ENCODE data around the gene CDH23.
"Not testable (repeated sequence)": the region's sequence is repeated elsewhere in the genome, so short reads cannot be mapped to it uniquely, and the experiment has no call there.

CDH23 gene

GRCh38 chr10:71848325-71849275 is 451.9 kb downstream of the CDH23 start:
- in situ Hi-C loops (cut with HindIII; ENCODE audit: low sequenced_read_pairs) = loop anchor here (5.0 kb wide), 1 partner anchor 89 kb away; no protein-coding TSS in a partner anchor

GRCh38 chr10:71849461-71849908 is 452.8 kb downstream of the CDH23 start:
- in situ Hi-C loops (cut with HindIII; ENCODE audit: low sequenced_read_pairs) = loop anchor here (5.0 kb wide), 1 partner anchor 88 kb away; no protein-coding TSS in a partner anchor

GRCh38 chr10:71850021-71850742 is 453.5 kb downstream of the CDH23 start:
- in situ Hi-C loops (cut with HindIII; ENCODE audit: low sequenced_read_pairs) = no loop called here

- in situ Hi-C loops (cut with HindIII; ENCODE audit: low sequenced_read_pairs) = no loop called here
Observed at GRCh38 chr10:71850743-71851464, 454.2 kb downstream of the CDH23 start, which contains the start of gene PSAP. Gene PSAP (minus strand): TSS chr10:71851251. CDS start chr10:71851221, 30 bp downstream.

DNA sequence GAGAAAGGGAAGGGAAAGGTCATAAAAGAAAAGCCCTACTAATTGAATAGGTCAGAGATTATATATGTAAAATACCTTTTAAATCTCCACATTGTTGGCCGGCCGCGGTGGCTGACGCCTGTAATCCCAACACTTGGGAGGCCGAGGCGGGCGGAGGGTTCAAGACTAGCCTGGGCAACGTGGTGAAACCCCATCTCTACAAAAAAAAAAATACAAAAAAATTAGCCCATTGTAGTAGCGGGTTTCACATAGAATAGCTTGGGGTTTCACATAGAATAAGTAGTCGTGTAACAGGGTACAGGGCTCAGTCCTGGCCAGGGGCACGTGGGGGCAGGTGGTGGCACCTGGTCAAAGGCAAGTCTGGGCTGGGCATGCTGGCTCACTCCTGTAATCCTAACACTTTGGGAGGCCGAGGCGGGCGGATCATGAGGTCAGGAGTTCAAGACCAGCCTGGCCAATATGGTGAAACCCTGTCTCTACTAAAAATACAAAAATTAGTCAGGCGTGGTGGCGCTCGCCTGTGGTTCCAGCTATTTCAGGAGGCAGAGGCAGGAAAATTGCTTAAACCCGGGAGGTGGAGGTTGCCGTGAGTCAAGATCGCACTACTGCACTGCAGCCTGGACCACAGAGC is 454.9 kb downstream of the CDH23 start:
- in situ Hi-C loops (cut with HindIII; ENCODE audit: low sequenced_read_pairs) = not testable (repeated sequence)

DNA sequence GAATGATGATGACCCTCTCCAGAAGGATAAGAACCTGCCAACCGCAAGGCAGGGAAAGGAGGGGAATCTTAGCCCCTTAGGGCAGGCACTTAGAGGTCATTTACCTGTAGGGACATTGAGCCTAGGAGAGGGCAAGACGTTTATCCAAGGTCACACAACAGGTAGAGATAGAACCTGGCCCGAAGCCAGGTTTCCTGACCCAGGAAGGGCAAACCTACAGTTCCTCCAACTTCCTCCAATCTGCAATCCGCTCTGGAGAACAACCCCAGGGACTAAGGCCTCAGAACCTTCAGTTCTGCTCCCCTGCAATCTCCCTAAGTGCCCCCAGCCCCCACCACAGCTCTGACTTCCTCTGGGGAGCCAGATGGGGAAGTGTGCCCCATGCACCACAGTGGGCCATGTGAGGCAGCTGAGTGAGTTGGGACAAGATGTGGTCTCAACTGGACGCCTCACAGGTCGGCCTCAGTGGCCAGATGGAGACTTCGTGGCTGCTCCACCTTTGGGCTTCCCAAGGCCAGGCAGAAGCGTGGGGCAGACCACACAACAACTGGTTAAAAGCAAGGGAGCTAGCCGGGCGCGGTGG is 455.7 kb downstream of the CDH23 start:
- in situ Hi-C loops (cut with HindIII; ENCODE audit: low sequenced_read_pairs) = no loop called here

DNA sequence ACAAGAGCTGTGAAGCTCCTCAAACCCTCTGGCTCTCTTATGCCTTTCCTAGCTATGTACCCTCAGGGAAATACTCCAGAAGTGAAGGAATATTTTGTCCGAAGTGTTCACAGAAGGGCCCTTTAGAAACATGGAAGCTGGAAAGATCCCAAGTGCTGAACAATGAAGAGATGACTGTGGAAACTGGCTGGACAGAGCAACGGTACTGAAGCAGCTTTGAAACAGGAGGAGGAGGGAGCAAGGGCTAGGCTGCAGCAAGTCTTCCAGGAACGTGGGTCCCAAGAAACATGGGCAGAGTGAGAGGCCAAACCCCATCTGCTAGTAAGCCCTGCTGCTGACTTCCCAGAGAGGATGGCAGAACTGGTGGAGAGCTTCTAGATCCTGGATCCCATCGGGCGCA is 457.3 kb downstream of the CDH23 start:
- in situ Hi-C loops (cut with HindIII; ENCODE audit: low sequenced_read_pairs) = no loop called here

DNA sequence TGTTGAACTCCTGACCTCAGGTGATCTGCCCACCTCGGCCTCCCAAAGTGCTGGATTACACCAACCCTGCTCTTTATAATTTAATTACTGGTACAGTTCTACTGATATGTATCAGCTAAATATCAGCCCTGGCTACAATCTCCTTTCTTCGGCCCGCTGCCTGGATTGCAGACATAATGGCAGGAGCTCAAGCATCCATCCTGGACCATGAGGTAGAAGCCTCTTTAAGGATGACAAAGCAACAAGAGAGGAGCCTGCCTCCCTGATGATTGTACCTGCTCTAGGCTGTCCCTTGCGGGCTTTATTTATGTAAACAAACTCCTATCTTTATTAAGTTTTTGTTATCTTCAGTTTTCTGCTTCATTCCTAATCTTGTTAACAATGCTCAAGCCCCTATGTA is 459.9 kb downstream of the CDH23 start:
- in situ Hi-C loops (cut with HindIII; ENCODE audit: low sequenced_read_pairs) = no loop called here

DNA sequence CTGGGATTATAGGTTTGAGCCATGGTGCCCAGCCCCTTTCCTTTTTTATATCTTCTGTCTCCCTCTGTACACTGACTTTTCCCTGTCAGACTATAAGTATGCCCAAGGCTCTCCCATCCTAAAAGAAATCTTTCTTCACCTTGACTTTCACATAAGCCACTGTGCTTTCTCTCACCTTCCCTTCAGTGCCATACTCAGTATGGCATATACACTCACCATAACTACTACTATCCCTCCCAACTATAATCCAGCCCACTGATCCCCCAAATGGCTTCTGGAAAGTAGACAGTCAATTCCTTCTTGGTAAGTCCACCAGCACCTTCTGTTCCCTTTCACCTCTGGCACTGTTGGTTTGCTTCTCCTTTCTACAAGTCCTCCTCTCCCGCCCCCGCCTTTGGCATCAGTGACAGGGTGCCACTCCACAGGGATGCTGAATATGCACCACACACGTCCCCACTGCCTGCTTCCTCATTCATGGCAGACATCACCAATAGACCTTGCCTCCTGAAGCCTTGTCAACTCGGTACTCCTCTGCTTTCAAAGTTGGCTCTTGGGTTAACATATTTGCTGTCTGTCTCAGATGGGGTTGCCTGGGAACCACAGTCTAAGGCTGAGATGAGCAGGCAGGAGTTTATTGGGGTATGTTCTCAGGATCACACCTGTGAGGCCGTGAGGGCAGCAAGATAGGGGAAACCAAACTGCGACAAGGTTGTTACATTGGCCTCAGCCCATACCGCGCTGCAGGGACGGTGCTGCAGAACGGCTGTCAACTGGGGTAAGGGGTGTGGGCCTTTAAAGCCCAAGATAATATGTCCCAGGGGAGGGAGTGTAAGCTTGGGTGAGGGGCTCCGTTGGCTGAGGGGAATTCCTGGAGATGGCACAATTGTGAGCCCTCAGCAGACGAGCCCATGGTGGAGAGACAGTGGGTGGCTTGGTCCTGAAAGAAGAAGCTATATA is 461.5 kb downstream of the CDH23 start:
- in situ Hi-C loops (cut with HindIII; ENCODE audit: low sequenced_read_pairs) = no loop called here

- in situ Hi-C loops (cut with HindIII; ENCODE audit: low sequenced_read_pairs) = no loop called here
Observed at GRCh38 chr10:71860243-71861029, 463.7 kb downstream of the CDH23 start.

GRCh38 chr10:71863203-71863602 is 466.5 kb downstream of the CDH23 start:
- in situ Hi-C loops (cut with HindIII; ENCODE audit: low sequenced_read_pairs) = no loop called here

DNA sequence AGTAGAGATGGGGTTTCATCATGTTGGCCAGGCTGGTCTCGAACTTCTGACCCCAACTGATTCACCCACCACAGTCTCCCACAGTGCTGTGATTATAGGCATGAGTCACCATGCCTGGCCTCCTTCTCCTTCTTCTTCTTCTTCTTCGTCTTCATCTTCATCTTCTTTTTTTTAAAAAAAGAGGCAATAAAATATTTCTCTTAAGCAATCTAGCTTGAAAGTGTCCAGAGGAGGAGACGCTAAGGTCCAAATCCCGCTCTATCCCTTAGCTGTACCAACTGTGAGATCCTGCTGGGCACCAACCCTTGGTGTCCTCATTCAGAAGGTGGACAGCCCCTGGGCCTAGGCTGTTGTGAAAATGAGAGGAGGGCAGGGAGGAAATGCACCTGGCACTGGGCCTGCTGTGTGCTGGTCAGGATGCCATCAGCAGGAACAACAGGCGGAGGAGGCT is 468.2 kb downstream of the CDH23 start:
- in situ Hi-C loops (cut with HindIII; ENCODE audit: low sequenced_read_pairs) = no loop called here

Data from endothelial cell of hepatic sinusoid (primary cell).